K562 (cell line): ENCODE measurements around the gene RFPL4A. TPM values are rescaled to one million over a fixed set of nuclear protein-coding genes. Genes with fewer than 3 reads are reported as not detected.

Source experiments
- ARID3B ChIP-seq: fragments of 250-450 bp; sonication (Bioruptor Pico); IDR thresholded peaks from 2 replicates; pipeline ENCODE4 v1.4.0; 2020; ENCODE audit warnings: borderline replicate concordance
- CHD4 ChIP-seq: fragments of 200-600 bp; sonication (generic); IDR thresholded peaks from 3 replicates; pipeline ENCODE4 v1.6.1; 2012; ENCODE audit warnings: low read depth, mild to moderate bottlenecking, mixed read lengths, low read length, inconsistent platforms; ENCODE audit not compliant: insufficient read depth, insufficient replicate concordance, poor library complexity, severe bottlenecking
- ETV6 ChIP-seq, 3 experiments: fragments of 150-350 bp in 1 of 3; sonication (generic) in 1 of 3; formaldehyde crosslinking in 1 of 3; IDR thresholded peaks; 2 replicates each; pipeline versions ENCODE4 v1.6.1 to v1.8.0; 2014 to 2022; ENCODE audit warnings: borderline replicate concordance in 2 of 3, low read depth in 2 of 3, antibody characterized with exemption in 1 of 3, low read length in 1 of 3, mild to moderate bottlenecking in 1 of 3, missing genetic modification reagents in 1 of 3
- FOXJ3 ChIP-seq: sonication (generic); formaldehyde crosslinking; IDR thresholded peaks from 2 replicates; pipeline ENCODE4 v1.4.0; 2020; ENCODE audit warnings: mild to moderate bottlenecking, missing genetic modification reagents
- GATAD2B ChIP-seq: fragments of 450-650 bp; IDR thresholded peaks from 2 replicates; pipeline ENCODE4 v1.6.1; 2017; ENCODE audit warnings: mild to moderate bottlenecking, borderline replicate concordance
- HMG20B ChIP-seq: fragments of 250-450 bp; sonication (Bioruptor Pico); IDR thresholded peaks from 2 replicates; pipeline ENCODE4 v1.5.0; 2021; ENCODE audit warnings: mild to moderate bottlenecking
- LEF1 ChIP-seq: fragments of 450-650 bp; IDR thresholded peaks from 2 replicates; pipeline ENCODE4 v1.6.1; 2016; ENCODE audit warnings: mild to moderate bottlenecking
- MEF2D ChIP-seq: conservative IDR thresholded peaks from 2 replicates; pipeline ENCODE4 v1.6.1; 2016; ENCODE audit warnings: low read depth, missing genetic modification characterization, missing compliant biosample characterization
- NR2C1 ChIP-seq, 2 experiments: fragments of 450-650 bp; IDR thresholded peaks; 2 replicates each; pipeline ENCODE4 v1.6.1; 2017; ENCODE audit warnings: mild to moderate bottlenecking in 2 of 2, antibody characterized with exemption in 1 of 2, inconsistent platforms in 1 of 2, missing compliant biosample characterization in 1 of 2, missing genetic modification characterization in 1 of 2
- PHB2 ChIP-seq: fragments of 450-650 bp; IDR thresholded peaks from 2 replicates; pipeline ENCODE4 v1.6.1; 2017; ENCODE audit warnings: low read depth
- PHF21A ChIP-seq: fragments of 450-650 bp; IDR thresholded peaks from 2 replicates; pipeline ENCODE4 v1.6.1; 2017; ENCODE audit warnings: low read depth, borderline replicate concordance
- PPARD ChIP-seq: fragments of 250-450 bp; sonication (Bioruptor Pico); IDR thresholded peaks from 2 replicates; pipeline ENCODE4 v1.8.0; 2022; ENCODE audit warnings: inconsistent platforms, mild to moderate bottlenecking, moderate library complexity
- RFX7 ChIP-seq: fragments of 250-450 bp; sonication (Bioruptor Pico); IDR thresholded peaks from 2 replicates; pipeline ENCODE4 v1.5.1; 2021; ENCODE audit warnings: mild to moderate bottlenecking
- RHOXF2B ChIP-seq: fragments of 250-450 bp; sonication (Bioruptor Pico); conservative IDR thresholded peaks from 2 replicates; pipeline ENCODE4 v1.5.1; 2021
- SRSF1 ChIP-seq: fragments of 200-400 bp; formaldehyde crosslinking; IDR thresholded peaks from 2 replicates; pipeline ENCODE4 v1.6.1; 2017; ENCODE audit warnings: mild to moderate bottlenecking, low read depth, low read length, moderate library complexity
- USF1 ChIP-seq: sonication (generic); formaldehyde crosslinking; IDR thresholded peaks from 2 replicates; pipeline ENCODE4 v1.9.0; 2022; ENCODE audit warnings: mild to moderate bottlenecking, missing genetic modification reagents
- ZBTB49 ChIP-seq: sonication (generic); formaldehyde crosslinking; IDR thresholded peaks from 2 replicates; pipeline ENCODE4 v1.8.0; 2022; ENCODE audit warnings: missing genetic modification reagents, mild to moderate bottlenecking, borderline replicate concordance
- ZNF165 ChIP-seq: fragments of 250-450 bp; sonication (Bioruptor Pico); IDR thresholded peaks from 2 replicates; pipeline ENCODE4 v1.4.0; 2020; ENCODE audit warnings: borderline replicate concordance
- ZNF263 ChIP-seq: sonication (generic); formaldehyde crosslinking; IDR thresholded peaks from 2 replicates; pipeline ENCODE4 v1.8.0; 2022; ENCODE audit warnings: mild to moderate bottlenecking, missing genetic modification reagents, borderline replicate concordance
- polyA plus RNA-seq, 8 experiments: library from polyadenylated mRNA; depleted of rRNA in 4 of 8; stranded (reverse) in 5 of 8; unstranded in 3 of 8; fragments of >200 nt; fragmentation: Nextera tagmentation in 2 of 8; fragmentation: Illumina TruSeq in 1 of 8; extraction: Ambion mirVana in 2 of 8; extraction: Trizol in 1 of 8; gene quantifications; 2 replicates each; pipeline versions ENCODE4 v1.2.1 to v1.2.3, GENCODE V29; 2011 to 2014; ENCODE audit warnings: inconsistent platforms in 1 of 8, missing spikeins in 1 of 8
- total RNA-seq, 7 experiments: library from RNA; depleted of rRNA in 6 of 7; stranded (reverse); fragments of >200 nt in 6 of 7; fragmentation: Illumina TruSeq in 2 of 7; extraction: Trizol in 2 of 7; gene quantifications; 2 replicates each; pipeline versions ENCODE4 v1.2.1 to v1.2.3, GENCODE V29; 2011 to 2021; ENCODE audit warnings: low replicate concordance in 1 of 7
- TF ChIP-seq, protein P1 (sequence below): fragments of 250-450 bp; sonication (Bioruptor Pico); IDR thresholded peaks from 2 replicates; pipeline ENCODE4 v1.6.1; 2021; ENCODE audit warnings: mild to moderate bottlenecking
- TF ChIP-seq, protein P2 (sequence below): IDR thresholded peaks from 2 replicates; pipeline ENCODE4 v1.6.1; 2016; ENCODE audit warnings: missing genetic modification characterization, missing compliant biosample characterization

RFPL4A gene
- total and polyA plus RNA-seq, 9 of the 15 experiments (the other 6 are each of a cell fraction or from before 2014, with no cell fraction given) = 0.13 to 1.1 (median 0.23) TPM; not detected in 1

DNA sequence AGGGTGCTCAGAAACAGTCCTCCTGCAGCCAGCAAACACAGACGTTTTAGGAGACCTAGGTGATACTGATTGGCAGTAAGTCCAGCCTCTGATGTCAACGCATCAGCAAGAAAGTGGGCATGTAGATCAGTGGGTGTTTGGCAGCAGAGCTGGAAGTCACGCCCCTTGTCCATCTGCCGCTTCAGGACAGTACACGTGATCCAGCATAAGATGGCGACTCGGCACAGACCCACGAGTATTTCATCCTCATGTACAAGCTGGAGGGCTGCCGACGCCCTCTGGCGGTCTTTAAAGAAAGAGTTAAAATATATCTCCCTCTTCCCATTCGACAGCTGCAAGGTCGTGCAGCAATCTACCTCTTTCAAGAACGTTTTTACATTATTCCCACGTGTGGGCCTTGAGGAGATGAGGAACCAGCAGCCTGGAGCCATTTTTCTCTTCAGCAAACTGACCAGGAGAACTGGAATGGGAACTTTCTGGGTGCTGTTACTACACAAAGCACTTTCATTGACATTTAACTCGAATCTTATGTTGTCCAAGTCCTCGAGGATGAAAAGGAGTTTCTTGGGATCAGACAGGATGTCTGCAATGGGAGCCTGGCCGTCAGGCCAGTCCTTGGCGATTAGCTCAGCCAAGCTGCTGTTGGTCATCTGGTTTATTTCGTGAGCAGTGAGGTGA lies 50.6 kb downstream of the RFPL4A start (continued):
- no peak for TF ChIP-seq PHB2
- no peak for TF ChIP-seq CHD4
- no peak for TF ChIP-seq MEF2D (tag)
- no peak for TF ChIP-seq ARID3B
- no peak for TF ChIP-seq HMG20B (CRISPR knock-in tag)
- TF ChIP-seq, protein P1, sequence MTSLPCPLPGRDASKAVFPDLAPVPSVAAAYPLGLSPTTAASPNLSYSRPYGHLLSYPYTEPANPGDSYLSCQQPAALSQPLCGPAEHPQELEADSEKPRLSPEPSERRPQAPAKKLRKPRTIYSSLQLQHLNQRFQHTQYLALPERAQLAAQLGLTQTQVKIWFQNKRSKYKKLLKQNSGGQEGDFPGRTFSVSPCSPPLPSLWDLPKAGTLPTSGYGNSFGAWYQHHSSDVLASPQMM (CRISPR knock-in tag) = no peak
- TF ChIP-seq SRSF1 = no peak
- no peak for TF ChIP-seq GATAD2B
- no peak for TF ChIP-seq ZNF165
- no peak for TF ChIP-seq LEF1
- no peak for TF ChIP-seq ZBTB49 (CRISPR knock-in tag)
- TF ChIP-seq FOXJ3 (CRISPR knock-in tag) = no peak
- TF ChIP-seq NR2C1 (IDR thresholded peaks at IDR 0.05) = no peak
- no peak for TF ChIP-seq NR2C1 (tag; IDR thresholded peaks at IDR 0.05)
- no peak for TF ChIP-seq ETV6 (IDR thresholded peaks at IDR 0.05; ENCODE audit: borderline replicate concordance in 1 of 2, low read depth in 2 of 2, low read length in 1 of 2)
- no peak for TF ChIP-seq ETV6 (CRISPR knock-in tag; IDR thresholded peaks at IDR 0.05; ENCODE audit: borderline replicate concordance)
- no peak for TF ChIP-seq PHF21A
- peak; percentile 90 for TF ChIP-seq USF1
- no peak for TF ChIP-seq PPARD (CRISPR knock-in tag)
- TF ChIP-seq ZNF263 (CRISPR knock-in tag) = no peak
- TF ChIP-seq RHOXF2B = no peak
- TF ChIP-seq RFX7 (CRISPR knock-in tag) = no peak
- TF ChIP-seq, protein P2, sequence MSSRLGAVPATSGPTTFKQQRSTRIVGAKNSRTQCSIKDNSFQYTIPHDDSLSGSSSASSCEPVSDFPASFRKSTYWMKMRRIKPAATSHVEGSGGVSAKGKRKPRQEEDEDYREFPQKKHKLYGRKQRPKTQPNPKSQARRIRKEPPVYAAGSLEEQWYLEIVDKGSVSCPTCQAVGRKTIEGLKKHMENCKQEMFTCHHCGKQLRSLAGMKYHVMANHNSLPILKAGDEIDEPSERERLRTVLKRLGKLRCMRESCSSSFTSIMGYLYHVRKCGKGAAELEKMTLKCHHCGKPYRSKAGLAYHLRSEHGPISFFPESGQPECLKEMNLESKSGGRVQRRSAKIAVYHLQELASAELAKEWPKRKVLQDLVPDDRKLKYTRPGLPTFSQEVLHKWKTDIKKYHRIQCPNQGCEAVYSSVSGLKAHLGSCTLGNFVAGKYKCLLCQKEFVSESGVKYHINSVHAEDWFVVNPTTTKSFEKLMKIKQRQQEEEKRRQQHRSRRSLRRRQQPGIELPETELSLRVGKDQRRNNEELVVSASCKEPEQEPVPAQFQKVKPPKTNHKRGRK (tag) = no peak
